HK-2 (cell line): ENCODE data around the gene SPACA1.
"Not testable (repeated sequence)": the region's sequence is repeated elsewhere in the genome, so short reads cannot be mapped to it uniquely, and the experiment has no call there.

Experiments
- DNase-seq: peaks from one replicate; pipeline ENCODE4 v3.0.0-alpha.2; 2018; ENCODE audit not compliant: unreplicated experiment

Gene SPACA1, protein sequence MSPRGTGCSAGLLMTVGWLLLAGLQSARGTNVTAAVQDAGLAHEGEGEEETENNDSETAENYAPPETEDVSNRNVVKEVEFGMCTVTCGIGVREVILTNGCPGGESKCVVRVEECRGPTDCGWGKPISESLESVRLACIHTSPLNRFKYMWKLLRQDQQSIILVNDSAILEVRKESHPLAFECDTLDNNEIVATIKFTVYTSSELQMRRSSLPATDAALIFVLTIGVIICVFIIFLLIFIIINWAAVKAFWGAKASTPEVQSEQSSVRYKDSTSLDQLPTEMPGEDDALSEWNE

DNA sequence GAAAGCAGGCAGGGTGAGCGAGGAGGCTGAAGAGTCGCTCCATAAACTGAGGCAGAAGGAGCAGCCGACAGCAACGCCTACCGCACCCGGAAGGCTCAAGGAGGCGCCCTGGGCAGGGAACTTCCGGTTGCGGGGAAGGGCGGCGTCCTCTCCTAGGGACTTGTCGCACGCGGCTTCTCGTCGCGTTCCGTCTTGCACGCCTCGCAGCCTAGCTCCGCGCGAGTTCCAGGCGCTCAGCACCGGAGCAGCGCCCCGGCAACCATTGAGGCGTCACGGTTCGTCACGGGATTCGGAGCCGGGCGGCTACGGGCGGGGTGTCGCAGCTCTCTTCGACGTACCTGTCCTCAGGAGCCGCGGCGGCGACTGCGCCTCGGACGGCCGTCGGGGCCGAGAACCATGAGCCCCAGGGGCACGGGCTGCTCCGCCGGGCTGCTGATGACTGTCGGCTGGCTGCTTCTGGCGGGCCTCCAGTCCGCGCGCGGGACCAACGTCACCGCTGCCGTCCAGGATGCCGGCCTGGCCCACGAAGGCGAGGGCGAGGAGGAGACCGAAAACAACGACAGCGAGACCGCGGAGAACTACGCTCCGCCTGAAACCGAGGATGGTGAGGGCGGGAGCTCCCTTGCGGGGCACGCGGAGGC, at the start of gene SPACA1:
Gene SPACA1, plus strand, starts transcription at position 332 of the 641 bp plus-strand sequence. Its CDS starts 65 bp downstream, at position 397.
- no peak for DNase-seq

DNA sequence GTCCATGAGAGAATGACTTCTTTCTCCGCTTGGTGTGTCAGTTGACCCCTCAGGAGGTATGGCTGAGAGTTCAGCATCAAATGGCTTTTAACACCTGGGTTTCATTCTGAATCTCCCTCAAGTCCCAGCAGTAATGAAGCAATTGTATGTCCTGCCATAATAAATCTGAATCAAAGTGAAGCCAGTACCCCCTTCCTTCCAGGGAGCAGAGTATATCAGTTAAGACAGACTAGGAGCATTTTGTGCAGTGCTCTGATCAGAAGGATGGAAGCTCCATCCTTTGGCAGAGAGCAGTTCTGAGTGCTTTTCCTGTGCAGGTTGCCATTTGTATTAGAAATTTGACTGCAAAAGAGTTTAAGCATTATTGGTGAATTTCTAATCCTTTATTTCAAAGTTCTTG, 46.9 kb upstream of the SPACA1 start:
- no peak for DNase-seq

DNA sequence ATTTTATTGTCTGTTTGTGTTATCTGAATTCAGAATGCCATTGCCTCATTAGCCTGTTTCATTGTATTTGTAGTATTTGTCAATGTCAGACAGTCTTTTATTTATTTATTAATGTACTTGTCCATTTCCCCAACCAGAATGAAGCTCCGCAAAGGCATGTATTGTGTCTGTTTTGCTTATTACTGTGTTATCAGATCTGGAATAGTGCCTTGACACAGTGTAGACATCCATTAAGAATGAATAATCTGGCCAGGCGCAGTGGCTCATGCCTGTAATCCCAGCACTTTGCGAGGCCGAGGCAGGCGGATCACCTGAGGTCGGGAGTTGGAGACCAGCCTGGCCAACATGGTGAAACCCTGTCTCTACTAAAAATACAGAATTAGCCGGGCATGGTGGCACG, 46.4 kb upstream of the SPACA1 start:
- DNase-seq = not testable (repeated sequence)

GRCh38 chr6:88004707-88005106, 42.9 kb upstream of the SPACA1 start:
- DNase-seq = no peak

- no peak for DNase-seq
Observed at GRCh38 chr6:88006557-88006956, 41.1 kb upstream of the SPACA1 start.

- no peak for DNase-seq
Observed at GRCh38 chr6:88008411-88008810, 39.2 kb upstream of the SPACA1 start.

- DNase-seq = peak; percentile 27
Observed at GRCh38 chr6:88008831-88009231, 38.8 kb upstream of the SPACA1 start.

GRCh38 chr6:88013015-88013414, 34.6 kb upstream of the SPACA1 start:
- no peak for DNase-seq

- no peak for DNase-seq
Observed at GRCh38 chr6:88013554-88013953, 34.1 kb upstream of the SPACA1 start.

- no peak for DNase-seq
Observed at GRCh38 chr6:88020439-88020838, 27.2 kb upstream of the SPACA1 start.

DNA sequence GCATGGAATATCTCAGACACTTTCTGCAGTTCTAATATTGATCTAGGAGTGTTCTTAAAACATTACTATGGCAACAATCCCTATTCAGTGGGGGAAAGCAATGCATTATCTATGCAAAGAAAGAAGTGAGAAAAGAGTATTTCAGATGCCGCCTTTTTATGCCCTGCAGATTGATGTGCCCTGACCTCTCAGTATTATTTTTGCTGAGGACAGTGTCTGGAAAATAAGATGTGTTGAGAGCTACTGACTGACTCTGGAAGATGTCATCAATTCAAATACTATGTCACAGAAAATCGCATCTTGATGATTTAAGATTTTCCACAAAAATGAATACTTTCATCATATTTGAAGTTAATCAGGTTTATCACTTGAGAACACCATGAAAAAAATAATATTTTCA, 22.9 kb upstream of the SPACA1 start:
- DNase-seq = no peak

- no peak for DNase-seq
Observed at GRCh38 chr6:88031550-88031949, 16.1 kb upstream of the SPACA1 start.

GRCh38 chr6:88044530-88044929, 3.1 kb upstream of the SPACA1 start:
- no peak for DNase-seq

DNA sequence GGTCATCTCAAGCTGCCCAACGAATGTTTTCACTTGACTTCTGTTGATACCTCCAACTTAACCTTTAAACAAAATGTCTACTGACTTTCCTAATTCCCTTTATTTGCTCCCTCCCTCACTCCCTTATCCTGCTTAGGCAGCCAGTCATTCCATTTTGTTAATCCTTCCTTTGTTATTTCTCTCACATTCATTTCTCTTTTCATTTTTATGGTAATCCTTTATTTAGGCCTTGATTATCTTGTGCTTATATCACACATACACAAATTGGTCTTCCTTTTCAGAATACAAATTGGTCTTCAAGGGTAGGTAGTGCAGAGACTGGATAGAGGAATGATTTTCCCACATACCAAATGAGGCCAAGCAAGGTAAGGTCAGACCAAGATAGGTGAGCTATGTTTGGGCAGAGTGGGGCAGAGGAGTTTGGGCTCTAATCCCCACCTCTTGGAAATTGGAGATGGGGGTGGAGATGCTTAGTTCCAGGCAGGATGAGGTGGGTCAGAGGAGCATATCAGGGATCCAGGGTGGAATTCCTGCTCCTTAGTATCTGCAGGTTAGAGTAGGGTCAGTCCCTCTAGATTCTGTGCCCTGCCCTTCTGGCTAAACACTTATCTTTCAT, 2.0 kb upstream of the SPACA1 start:
- DNase-seq = no peak

- no peak for DNase-seq
Observed at GRCh38 chr6:88048578-88048977, 937 bp downstream of the SPACA1 start.

DNA sequence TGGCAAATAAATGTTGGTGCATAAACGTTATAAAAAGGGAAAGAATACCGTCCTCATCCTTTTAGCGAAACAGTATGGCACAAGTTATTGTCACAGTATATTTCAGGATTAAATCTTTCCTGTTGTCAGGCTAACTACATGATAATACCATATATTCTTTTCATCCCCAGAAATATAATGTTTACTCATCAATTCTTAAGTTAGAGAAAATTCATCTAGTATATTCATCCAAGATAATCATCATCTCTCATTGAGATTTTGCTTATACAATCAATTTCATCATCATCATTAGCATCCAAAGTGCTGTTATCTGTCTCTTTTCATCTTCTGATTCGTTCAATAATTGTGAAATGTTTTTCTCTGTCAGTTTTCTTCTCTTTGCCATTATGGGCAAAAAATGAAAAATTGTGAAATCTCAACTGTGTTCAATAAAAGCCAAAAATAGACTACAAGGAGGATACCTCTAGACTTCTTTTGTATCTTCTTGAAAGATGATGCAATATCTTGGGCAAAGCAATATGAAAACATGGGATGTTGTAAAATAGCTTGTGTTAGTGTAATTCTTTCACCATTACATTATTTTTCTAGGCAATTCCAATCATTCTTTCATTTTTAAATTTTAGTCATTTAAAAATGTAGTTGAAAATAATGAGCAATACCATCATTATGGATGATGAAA, 2.6 kb downstream of the SPACA1 start:
- DNase-seq = no peak

- no peak for DNase-seq
Observed at GRCh38 chr6:88059191-88059590, 11.6 kb downstream of the SPACA1 start.

DNA sequence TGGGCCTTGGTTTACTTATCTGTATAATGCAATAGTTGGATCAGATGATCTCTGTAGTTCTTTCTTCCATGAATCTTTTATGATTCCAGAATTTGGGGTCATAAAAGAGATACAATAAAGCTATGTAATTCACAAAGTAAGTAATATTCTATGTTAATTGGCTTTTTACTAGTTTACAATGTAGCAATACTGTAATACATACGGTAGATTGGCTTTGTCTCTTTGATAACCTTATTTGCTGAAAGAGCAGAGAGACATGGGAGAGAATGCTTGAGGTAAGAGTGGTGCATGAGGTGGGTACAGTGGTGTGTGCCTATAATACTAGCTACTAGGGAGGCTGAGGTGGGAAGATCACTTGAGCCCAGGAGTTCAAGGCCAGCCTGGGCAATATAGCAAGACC, 14.7 kb downstream of the SPACA1 start:
- DNase-seq = no peak

GRCh38 chr6:88072462-88072861, 24.8 kb downstream of the SPACA1 start:
- no peak for DNase-seq

GRCh38 chr6:88074791-88075190, 27.1 kb downstream of the SPACA1 start:
- DNase-seq = no peak

DNA sequence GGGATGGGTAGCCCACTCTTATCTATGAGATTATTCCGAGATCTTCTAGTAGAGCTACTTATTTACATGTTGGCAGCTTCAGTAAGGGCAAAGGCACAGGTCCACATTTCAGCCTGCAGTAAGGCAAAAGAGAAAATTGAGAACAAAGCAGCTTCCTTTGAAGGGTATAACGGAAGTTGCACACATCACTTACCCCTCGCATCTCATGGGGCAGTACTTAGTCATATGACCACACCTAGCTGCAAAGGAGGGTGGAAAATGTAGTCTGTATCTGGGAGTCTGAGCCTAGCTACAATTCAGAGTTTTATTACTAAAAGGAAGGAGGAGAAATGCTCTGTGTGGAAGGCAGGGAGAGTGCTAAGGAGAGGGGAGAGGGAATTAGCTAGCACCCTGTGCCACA, 29.7 kb downstream of the SPACA1 start:
- DNase-seq = no peak

GRCh38 chr6:88086792-88087191, 39.2 kb downstream of the SPACA1 start:
- DNase-seq = no peak

- no peak for DNase-seq
Observed at GRCh38 chr6:88089708-88090107, 42.1 kb downstream of the SPACA1 start.
